CD14-positive monocyte (primary cell): ENCODE results near the gene SIK2. TPM values are rescaled to one million over a fixed set of nuclear protein-coding genes. Genes with fewer than 3 reads are reported as not detected.

ENCODE experiments used
- DNase-seq, 3 donors: peaks; one replicate each; pipeline ENCODE4 v3.0.0-alpha.2; 2011 to 2022
- H2AFZ ChIP-seq: 2 replicates; pipeline ENCODE4 v1.6.0; 2012; ENCODE audit warnings: mild to moderate bottlenecking, low read depth, low read length, inconsistent platforms; ENCODE audit not compliant: insufficient read depth, poor library complexity, severe bottlenecking
- H3K27ac ChIP-seq, 2 donors: 1 replicate in 1 of 2; 2 replicates in 1 of 2; pipeline ENCODE4 v1.5.1; 2012 to 2013; ENCODE audit warnings: low read length in 2 of 2, control low read depth in 1 of 2, inconsistent platforms in 1 of 2, low read depth in 1 of 2, mild to moderate bottlenecking in 1 of 2
- H3K27me3 ChIP-seq, 2 donors: one replicate each; pipeline versions ENCODE4 v1.6.0 to v1.6.1; 2011 to 2013; ENCODE audit warnings: low read length in 2 of 2; ENCODE audit not compliant: control insufficient read depth in 2 of 2, insufficient read depth in 2 of 2
- H3K36me3 ChIP-seq, 2 donors: replicated peaks in 1 of 2; 1 replicate in 1 of 2; 2 replicates in 1 of 2; pipeline versions ENCODE4 v1.5.1 to v1.6.1; 2012 to 2013; ENCODE audit warnings: low read length in 2 of 2, control low read depth in 1 of 2, inconsistent platforms in 1 of 2, mild to moderate bottlenecking in 1 of 2; ENCODE audit not compliant: insufficient read depth in 2 of 2, control insufficient read depth in 1 of 2
- H3K4me1 ChIP-seq, 2 donors: 1 replicate in 1 of 2; 2 replicates in 1 of 2; pipeline versions ENCODE4 v1.5.1 to v1.6.1; 2012 to 2013; ENCODE audit warnings: low read length in 2 of 2, control low read depth in 1 of 2, inconsistent platforms in 1 of 2, mild to moderate bottlenecking in 1 of 2, moderate library complexity in 1 of 2; ENCODE audit not compliant: insufficient read depth in 2 of 2, control insufficient read depth in 1 of 2
- H3K4me2 ChIP-seq: replicated peaks from 2 replicates; pipeline ENCODE3; 2012; ENCODE audit warnings: low read length, moderate library complexity, mild to moderate bottlenecking; ENCODE audit not compliant: poor library complexity, severe bottlenecking; ENCODE audit errors: extremely low read depth
- H3K4me3 ChIP-seq, 3 experiments: fragments of 200-600 bp in 1 of 3; sonication (generic) in 1 of 3; replicated peaks in 1 of 3; 1 replicate in 2 of 3; 2 replicates in 1 of 3; pipeline ENCODE4 v1.5.1; 2011 to 2013; ENCODE audit warnings: low read length in 3 of 3, mild to moderate bottlenecking in 3 of 3, control low read depth in 2 of 3, low read depth in 2 of 3, inconsistent platforms in 1 of 3, moderate library complexity in 1 of 3
- H3K79me2 ChIP-seq: 2 replicates; pipeline ENCODE4 v1.6.0; 2012; ENCODE audit warnings: mild to moderate bottlenecking, control low read depth, inconsistent platforms, low read length, moderate library complexity; ENCODE audit not compliant: insufficient read depth
- H3K9ac ChIP-seq: 2 replicates; pipeline ENCODE4 v1.6.0; 2017; ENCODE audit warnings: low read length, mild to moderate bottlenecking; ENCODE audit not compliant: insufficient read depth, poor library complexity, severe bottlenecking
- H3K9me3 ChIP-seq, 2 donors: replicated peaks in 1 of 2; 1 replicate in 1 of 2; 2 replicates in 1 of 2; pipeline versions ENCODE4 v1.5.1 to v1.6.1; 2012 to 2013; ENCODE audit warnings: low read length in 2 of 2, control low read depth in 1 of 2; ENCODE audit not compliant: control insufficient read depth in 1 of 2, insufficient read depth in 1 of 2
- H4K20me1 ChIP-seq: 2 replicates; pipeline ENCODE4 v1.6.0; 2012; ENCODE audit warnings: mild to moderate bottlenecking, low read length, control low read depth, moderate library complexity; ENCODE audit not compliant: insufficient read depth
- H3K27ac Mint-ChIP-seq, 7 donors: one replicate each; pipeline ENCODE4 v1.8.0; 2020; ENCODE audit warnings: mild to moderate bottlenecking in 7 of 7, mixed read lengths in 7 of 7, moderate library complexity in 6 of 7, inconsistent platforms in 2 of 7
- H3K27me3 Mint-ChIP-seq, 3 donors: one replicate each; pipeline ENCODE4 v1.8.0; 2021 to 2022; ENCODE audit warnings: low read depth in 3 of 3, mild to moderate bottlenecking in 3 of 3, mixed read lengths in 3 of 3, moderate library complexity in 3 of 3, inconsistent platforms in 1 of 3
- H3K36me3 Mint-ChIP-seq, 2 donors: one replicate each; pipeline ENCODE4 v1.8.0; 2020; ENCODE audit warnings: mixed read lengths in 2 of 2, inconsistent platforms in 1 of 2, mild to moderate bottlenecking in 1 of 2
- H3K4me1 Mint-ChIP-seq: one replicate; pipeline ENCODE4 v1.8.0; 2020; ENCODE audit warnings: mild to moderate bottlenecking, mixed read lengths
- H3K4me3 Mint-ChIP-seq, 2 donors: one replicate each; pipeline ENCODE4 v1.8.0; 2020; ENCODE audit warnings: mild to moderate bottlenecking in 2 of 2, mixed read lengths in 2 of 2, moderate library complexity in 1 of 2
- H3K9me3 Mint-ChIP-seq, 7 donors: one replicate each; pipeline ENCODE4 v1.8.0; 2020 to 2022; ENCODE audit warnings: mixed read lengths in 7 of 7, mild to moderate bottlenecking in 6 of 7, moderate library complexity in 6 of 7, inconsistent platforms in 2 of 7
- CTCF ChIP-seq: fragments of 200-600 bp; IDR thresholded peaks from one replicate; pipeline ENCODE4 v1.8.0; 2022; ENCODE audit warnings: antibody characterized with exemption, mild to moderate bottlenecking
- WGBS: methylation state at CpG from one replicate; pipeline ENCODE4 v1.1.5; 2013; ENCODE audit warnings: missing lambda C conversion rate; ENCODE audit not compliant: insufficient coverage; 5-methylcytosine and 5-hydroxymethylcytosine counted together
- intact Hi-C, 2 donors: fragments of 100-400 bp; cut with micrococcal nuclease; formaldehyde crosslinking; loops; one replicate each; pipeline versions ENCODE4 v1.15.0 to v1.15.1; 2023
- polyA plus RNA-seq, 3 donors: library from polyadenylated mRNA; depleted of rRNA in 1 of 3; unstranded in 2 of 3; stranded (reverse) in 1 of 3; fragments of 300-500 nt in 2 of 3; fragments of >200 nt in 1 of 3; fragmentation: Illumina TruSeq in 2 of 3; gene quantifications; 1 replicate in 2 of 3; 2 replicates in 1 of 3; pipeline ENCODE4 v1.2.3, GENCODE V29; 2012 to 2021

Gene SIK2
- polyA plus RNA-seq, 3 donors, result 0.16 to 8.8 (median 0.23) TPM

- H3K9ac ChIP-seq, result no peak overlapping the region
- 100% methylated on average over 3 of the region's 7 CpGs for WGBS
- Mint-ChIP-seq H3K9me3 (peaks cover 0 to 3% (median 0%) of the 10 kb centered on the region in 7 donors), H3K4me3 (no peak overlapping the region), H3K36me3 (peaks cover 76 to 96% of the 10 kb centered on the region in 2 donors), H3K27me3 (no peaks in the 10 kb centered on the region), H3K4me1 (no peaks in the 10 kb centered on the region), H3K27ac (no peak overlapping the region)
- no peaks in the 10 kb centered on the region for H3K79me2 ChIP-seq
- no peaks in the 10 kb centered on the region for H4K20me1 ChIP-seq
- H2AFZ ChIP-seq, result no peak overlapping the region
- no peak overlapping the region for H3K27ac ChIP-seq
- no peak overlapping the region for H3K4me2 ChIP-seq
- DNase-seq, result no peak
- no peaks in the 10 kb centered on the region for H3K4me1 ChIP-seq
- no peaks in the 10 kb centered on the region for H3K27me3 ChIP-seq
- no peak overlapping the region for H3K4me3 ChIP-seq
- H3K36me3 ChIP-seq, result peaks cover 91 to 96% of the 10 kb centered on the region in 2 donors
- no peak for TF ChIP-seq CTCF
- intact Hi-C loops, result no loop called here
- H3K9me3 ChIP-seq, result no peaks in the 10 kb centered on the region
Observed at GRCh38 chr11:111748035-111748804, 146.0 kb downstream of the SIK2 start.

- Mint-ChIP-seq H3K27me3 (no peaks in the 10 kb centered on the region), H3K36me3 (peaks cover 76 to 96% of the 10 kb centered on the region in 2 donors), H3K4me3 (no peak overlapping the region), H3K9me3 (peaks cover 0 to 3% (median 0%) of the 10 kb centered on the region in 7 donors), H3K27ac (no peak overlapping the region), H3K4me1 (no peaks in the 10 kb centered on the region)
- no peak overlapping the region for H3K9ac ChIP-seq
- no peaks in the 10 kb centered on the region for H3K4me1 ChIP-seq
- no peak for TF ChIP-seq CTCF
- H3K79me2 ChIP-seq, result no peaks in the 10 kb centered on the region
- no peak overlapping the region for H3K4me2 ChIP-seq
- H4K20me1 ChIP-seq, result no peaks in the 10 kb centered on the region
- no peak for DNase-seq
- no peaks in the 10 kb centered on the region for H3K9me3 ChIP-seq
- peaks cover 90 to 96% of the 10 kb centered on the region in 2 donors for H3K36me3 ChIP-seq
- no peak overlapping the region for H3K4me3 ChIP-seq
- no peak overlapping the region for H2AFZ ChIP-seq
- H3K27ac ChIP-seq, result no peak overlapping the region
- intact Hi-C loops, result no loop called here
- H3K27me3 ChIP-seq, result no peaks in the 10 kb centered on the region
Observed at GRCh38 chr11:111749646-111750045, 147.4 kb downstream of the SIK2 start.
